NCI-H2196 (cell line): ENCODE measurements around the gene MEF2A.

Experiments
- DNase-seq: peaks from one replicate; lab custom pipeline; 2025; ENCODE audit not compliant: unreplicated experiment; lab: John Stamatoyannopoulos, UW

MEF2A gene

DNA sequence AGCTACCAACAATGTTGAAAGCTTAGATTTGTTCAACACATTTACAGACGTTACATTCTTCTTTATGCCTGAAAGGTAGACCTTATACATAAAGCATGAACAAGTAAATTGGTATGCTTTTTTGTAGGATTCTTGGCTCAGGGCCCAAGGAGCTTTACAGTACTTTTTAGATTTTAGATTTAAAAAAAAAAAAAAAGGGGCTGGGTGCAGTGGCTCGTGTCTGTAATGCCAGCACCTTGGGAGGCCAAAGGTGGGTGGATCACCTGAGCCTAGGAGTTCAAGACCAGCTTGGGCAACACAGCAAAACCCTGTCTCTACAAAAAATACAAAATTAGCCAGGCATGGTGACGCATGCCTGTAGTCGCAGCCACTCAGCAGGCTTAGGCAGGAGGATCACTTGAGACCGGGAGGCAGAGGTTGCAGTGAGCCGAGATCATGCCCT, 39.7 kb downstream of the MEF2A start:
- DNase-seq, result no peak

DNA sequence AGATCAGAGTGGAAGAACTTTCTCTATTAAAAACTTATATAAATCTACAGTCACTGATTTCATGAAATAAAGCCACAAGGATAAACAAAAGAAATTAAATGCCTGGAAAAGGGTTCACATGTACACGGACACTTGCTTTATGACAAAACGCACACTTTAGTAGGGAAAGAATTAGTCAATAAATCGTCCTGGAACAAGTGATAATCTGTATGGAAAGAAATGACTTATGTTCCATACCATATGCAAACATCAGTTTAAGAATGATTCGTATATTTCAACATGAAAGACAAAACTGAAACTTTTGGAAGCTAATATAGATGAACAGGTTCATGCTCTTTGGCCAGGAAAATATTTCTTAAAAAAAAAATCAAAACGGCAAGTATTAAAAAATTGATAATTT, 40.2 kb downstream of the MEF2A start:
- DNase-seq, result no peak

DNA sequence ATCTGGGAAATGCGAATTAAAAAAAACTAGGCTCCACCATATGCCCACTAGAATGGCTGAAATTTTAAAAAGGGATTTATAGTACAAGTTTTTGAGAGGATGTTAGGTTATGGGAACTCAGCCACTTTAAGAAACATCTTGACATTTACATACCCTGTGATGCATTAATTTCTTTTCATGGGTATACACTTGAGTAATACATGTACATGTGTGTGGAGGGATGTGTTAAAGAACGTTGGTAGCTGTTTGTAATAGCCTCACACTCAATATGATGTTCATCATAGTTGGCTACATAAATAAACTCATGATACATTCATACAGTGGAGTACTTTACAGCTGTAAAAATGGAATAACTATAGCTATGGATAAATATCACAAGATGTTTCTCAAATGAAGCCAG, 40.9 kb downstream of the MEF2A start:
- no peak for DNase-seq

DNA sequence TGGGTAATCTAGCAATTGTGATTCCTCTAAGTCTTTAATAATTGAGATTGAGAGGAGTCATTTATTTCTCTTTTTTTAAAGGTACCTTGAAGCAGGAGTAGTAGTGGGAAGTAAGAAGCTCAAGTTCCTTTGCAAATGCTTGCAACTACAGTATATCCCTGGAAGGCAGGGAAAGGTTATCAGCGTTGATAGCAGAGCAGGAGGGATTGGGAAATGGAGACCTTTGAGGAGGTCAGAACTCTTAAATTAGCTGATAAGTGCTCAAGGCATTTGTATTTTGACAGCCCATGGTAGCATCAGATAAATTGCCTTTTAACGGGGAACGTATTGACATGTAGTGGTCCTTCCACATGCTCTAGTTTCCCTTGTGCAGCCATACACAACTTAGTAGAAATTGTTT, 47.7 kb downstream of the MEF2A start:
- DNase-seq, result no peak

DNA sequence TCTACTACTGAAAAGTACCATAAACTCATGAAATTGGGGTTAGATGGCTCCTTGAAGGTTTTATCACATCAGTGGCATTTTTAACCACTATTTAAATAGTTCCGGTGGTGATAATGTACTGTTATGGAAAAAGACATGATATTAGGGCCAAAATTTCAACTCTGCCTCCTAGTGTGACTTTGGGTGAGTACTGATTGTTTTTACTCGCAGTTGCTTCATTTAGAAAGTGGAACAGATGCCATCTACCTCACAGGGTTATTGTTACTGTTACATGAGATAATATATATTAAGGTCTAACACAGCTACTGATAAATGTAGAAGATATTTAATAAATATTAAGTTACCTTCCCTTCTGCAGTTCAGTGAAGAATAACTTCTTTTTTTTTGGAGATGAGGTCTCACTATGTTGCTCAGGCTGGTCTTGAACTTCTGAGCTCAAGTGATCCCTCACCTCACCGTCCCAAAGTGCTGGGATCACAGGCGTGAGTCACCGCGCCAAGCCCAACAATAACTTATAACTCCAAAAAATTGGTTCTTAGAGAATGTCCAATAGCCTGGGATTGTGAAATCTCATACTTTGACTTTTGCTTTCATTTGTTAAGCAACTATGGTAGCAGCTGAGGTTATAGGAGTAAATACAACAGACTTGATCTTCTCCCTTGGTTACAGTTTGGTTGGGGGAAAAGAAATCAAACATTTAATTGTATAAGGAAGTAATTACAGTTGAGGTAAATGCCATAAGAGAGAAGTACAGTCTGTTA, 48.3 kb downstream of the MEF2A start:
- DNase-seq, result no peak

DNA sequence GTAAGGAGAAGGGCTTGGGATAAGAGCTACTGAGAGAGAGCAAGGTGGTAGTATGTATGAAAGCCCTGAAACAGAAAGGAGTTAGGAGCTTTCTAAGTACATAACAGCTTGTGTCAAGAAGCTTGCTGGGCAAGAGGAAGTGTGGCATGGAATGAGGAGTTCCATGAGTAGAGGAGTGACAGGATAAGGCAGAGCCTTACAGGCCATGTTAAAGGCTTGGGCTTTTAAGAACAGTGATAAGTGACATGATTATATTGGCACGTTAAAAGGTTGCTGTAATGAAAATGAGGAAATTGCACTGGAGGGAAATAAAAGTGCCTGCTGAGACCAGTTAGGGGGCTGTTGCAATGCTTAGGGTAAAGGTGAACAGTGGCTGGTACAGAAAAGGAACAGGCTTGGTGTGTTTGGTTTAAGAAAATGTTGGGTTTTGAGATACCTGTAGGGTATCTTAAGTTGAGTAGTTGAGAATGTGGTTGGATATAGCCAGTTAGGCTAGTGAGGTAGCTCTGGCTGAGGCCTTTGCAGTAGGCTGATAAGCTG, 49.0 kb downstream of the MEF2A start:
- no peak for DNase-seq

DNA sequence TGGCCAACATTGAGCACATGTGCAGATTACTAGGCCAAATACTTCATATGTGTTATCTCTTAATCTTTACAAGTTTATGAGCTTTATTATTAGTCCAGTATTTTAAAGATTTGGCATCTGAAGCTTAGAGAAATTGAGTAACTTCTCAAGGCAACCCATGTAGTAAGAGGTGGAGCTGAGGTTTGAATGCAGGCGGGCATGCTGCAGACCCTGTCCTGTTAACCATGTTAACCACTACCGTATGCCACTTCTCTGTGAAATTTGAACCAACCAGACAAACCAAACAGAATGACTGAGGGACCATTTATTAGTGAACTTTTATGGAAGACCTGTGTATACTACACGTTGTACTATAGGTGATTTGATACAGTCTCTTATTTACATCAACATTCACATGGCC, 49.7 kb downstream of the MEF2A start:
- no peak for DNase-seq

DNA sequence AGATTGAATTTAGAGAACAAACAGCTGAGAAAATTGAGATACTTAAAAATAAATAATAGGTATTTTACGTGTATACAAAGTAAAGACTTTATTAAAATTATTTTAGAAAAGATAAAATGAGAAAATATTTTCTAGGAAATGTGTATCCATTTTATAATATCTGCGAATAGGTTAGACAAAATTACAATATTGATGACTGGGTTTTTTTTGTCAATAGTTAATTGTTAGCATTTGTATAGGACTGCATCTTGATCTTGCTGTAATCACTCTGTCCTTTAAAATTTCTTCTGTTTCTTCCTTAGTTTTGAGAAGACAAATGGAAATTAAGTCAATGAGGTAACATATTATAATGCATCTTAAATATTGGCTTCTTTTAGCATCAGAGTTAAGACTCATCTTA, 50.3 kb downstream of the MEF2A start:
- no peak for DNase-seq

DNA sequence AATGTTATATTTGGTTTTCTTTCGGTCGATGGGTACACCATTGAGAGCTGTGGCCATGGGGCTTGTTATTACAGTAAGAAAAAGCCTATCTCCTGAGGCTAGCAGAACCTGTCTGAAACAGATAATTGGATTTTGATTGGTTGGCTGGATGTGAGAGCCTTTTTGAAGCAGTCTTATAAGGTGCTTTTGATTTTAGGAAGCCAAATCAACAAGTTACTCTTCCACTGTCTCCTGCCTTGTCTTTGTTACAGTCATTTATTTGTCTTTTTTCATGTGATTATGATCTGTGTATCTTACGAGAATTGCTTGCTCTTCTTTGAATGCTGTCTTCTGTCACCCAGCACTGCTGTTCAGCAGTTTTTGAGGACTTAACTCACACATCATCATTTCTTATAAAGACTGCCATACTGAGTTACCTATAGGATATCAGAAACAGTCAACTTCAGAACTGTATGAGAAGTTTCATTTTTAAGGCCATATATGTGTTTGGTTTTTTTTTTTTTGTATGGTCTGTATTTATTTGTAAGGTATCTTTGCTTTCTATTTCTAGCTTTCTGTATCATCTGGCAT, 51.1 kb downstream of the MEF2A start:
- no peak for DNase-seq

DNA sequence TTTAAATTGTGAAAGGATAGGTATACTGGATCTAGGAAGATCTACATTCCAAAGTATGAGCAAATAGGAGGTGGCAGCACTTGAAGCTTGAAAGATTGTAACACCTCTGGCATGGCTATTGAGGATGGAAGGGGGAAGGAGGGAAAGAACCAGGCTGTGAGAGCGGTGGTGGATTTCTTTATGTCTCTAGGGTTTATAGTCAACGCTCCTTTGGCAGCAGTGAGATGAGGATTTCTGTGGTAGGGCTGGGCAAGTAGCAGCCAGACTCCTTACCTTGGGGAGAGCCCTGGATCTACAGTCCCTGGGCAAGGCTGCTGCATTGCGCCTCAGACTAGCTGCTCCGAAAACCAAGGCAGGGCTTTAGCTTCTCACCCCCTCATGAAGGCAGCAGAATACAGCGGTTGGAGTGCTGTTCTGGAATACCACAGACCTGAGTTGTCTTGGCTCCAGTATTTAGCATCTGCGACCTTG, 53.2 kb downstream of the MEF2A start:
- DNase-seq, result no peak

DNA sequence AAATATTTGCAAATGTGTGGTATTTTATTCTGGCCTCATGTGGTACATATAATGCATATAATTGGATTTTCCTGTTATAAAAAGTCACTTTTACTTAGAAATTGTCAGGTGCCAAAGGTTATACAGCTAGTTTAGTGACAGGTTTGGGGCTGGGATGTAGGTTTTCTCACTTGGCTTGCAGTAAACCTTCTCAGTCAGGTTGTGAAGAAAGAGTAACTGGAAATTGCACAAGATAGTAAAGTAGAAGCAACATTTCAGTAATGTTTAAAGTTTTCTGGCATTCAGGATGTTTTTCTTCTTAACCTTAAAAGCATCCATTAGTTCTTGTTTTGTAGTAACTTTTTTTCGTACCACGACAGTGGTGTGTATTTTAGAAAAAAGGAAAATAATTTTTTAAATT, 53.9 kb downstream of the MEF2A start:
- DNase-seq, result no peak

DNA sequence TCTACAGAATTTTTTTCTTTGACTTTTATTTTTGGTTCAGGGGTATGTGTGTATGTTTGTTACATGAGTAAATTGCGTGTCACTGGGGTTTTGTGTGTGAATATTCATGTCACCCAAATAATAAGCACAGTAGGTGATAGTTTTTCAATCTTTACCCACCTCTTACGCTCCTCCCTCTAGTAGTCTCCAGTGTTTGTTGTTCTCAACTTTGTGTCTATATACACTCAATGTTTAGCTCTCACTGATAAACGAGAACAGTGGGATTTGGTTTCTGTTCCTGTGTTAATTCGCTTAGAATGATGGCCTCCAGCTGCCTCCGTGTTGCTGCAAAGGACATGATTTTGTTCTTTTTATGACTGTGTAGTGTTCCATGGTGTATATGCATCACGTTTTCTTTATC, 54.4 kb downstream of the MEF2A start:
- DNase-seq, result no peak

DNA sequence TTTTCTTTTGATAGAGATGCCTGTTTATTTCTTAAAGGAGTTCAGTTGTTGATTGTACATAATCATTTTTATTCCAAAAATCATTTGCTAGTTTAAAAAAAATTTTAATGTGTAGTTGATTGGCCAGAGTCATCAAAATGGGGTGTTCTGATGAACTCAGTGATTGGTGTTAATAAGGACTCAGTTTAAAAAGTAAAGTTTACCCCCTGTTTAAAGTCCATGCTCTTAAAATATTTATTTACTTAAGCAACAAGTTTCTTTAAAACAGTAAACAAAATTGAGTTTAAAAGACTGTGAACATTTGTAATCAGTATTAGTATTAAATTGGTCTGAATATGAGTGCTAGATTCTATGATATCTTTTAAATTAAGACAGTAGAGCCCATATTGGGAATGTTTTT, 56.0 kb downstream of the MEF2A start:
- no peak for DNase-seq

DNA sequence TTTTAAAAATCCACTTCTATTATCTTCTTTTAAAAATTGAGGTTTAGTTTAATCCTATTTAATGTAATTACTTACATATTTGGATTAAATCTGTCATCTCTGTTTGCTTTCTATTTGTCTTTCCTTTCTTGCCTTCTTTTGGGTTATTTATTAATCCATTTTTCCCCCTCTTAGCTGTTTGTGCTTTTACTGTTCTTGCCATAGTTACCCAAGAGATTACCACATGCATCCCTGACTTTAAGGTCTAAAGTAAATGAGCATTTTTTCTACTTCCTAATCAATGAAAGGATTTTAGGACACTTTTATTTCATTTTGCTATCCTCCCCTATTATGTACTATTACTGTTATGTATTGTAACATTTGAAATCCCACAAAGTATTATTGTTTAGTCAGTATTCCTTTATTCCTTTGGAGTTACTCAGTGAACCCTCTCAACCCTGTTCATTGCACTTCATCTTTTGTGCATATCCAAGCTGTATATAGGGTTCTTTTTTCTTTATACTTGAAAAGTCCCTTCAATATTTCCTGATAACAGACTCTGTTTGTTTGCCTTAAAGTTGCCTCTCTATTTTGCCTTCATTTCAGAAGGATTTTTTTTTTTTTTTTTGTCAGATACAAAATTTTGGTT, 62.7 kb downstream of the MEF2A start:
- DNase-seq, result no peak

DNA sequence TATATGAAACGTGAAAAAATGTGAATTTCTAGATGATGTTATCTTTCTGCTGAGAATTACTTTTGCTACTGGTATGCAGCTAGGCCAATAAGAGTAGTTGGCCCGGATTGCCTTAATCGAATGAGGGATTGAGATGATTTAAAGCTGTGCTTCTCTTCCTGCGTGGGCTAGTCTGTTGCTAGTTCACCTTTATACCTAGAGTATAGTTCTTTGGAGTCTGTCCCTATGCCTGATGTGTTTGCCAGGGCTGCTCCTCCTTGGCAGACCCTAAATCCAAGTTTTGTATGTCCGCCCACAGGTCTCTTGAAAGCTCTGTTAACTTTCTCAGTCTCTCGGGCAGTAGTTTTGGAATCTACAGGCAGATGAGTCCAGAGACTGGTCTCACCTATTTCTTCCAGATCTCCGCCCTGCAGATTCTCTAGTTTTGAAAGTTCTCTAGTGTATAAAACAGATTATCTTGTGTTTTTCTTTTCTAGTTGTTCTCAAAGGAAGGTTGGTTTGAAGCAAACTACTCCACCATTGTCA, 64.9 kb downstream of the MEF2A start:
- DNase-seq, result no peak

DNA sequence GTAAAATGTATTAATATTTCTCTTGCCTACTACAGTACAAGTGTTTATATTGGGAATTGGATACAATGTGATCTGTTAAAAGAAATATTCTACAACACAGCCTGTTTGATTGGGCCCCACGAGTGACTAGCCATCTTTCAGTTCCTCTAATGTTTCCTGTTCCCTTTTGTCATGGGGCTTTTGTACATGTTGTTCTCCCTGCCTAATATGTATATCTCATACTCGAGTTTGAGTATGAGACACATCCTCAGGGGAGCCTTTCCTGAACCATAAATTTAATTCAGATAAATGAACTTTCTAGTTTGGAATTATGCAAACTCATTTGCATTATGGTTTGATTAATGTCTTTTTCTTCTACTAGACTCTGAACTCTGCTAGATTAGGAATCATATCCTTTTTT, 65.5 kb downstream of the MEF2A start:
- no peak for DNase-seq

DNA sequence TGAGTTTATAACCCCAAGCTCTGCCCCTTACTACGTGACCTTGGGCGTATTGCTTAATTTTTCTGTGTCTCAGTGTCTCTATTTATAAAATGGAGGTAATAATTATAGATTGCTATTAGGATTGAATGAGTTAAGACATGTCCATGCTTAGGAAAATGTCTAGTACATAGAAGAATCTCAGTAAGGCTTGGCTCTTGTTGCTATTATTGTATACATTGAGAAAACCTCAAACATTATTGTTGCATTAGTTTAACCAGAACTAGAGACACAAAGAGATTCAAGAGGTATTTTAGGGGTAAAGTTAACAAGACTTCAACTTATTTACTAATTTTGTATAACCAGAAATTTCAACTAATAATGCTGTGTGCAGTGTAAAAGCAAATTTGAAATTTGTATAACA, 66.7 kb downstream of the MEF2A start:
- no peak for DNase-seq

DNA sequence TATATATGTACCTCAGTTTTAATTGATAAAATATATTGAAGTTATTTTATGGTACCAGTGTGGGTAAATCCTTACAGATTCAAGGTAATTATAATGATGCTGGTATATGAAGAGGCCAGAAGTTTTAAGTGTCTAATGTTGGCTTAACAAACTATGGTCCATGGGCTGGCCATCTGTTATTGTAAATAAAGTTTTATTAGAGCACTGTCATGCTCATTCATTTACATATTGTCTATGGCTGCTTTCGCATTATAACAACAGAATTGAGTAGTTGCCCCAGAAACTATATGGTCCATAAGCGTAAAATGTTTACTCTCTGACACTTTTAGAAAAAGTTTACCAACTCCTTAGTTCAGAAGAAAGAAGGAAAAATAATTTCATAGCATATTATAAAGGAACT, 67.9 kb downstream of the MEF2A start:
- DNase-seq, result no peak

DNA sequence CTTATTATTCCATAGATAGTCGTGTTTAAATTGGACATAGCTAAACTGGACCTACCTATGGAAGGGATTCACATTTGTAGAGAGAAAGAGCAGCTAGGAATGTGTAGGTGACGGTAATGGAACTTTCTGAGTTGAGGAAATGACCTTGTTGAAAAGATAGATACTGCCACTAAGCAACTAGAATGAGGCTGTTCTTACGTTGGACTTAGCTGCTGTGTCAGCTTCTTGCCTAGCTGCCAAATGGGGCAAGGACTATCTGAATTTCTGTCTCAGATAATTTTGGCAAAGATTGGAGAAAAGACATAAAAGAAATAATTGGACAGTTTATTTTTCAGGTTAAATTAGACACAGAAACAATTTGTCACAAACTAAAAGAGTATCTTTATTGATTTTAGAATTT, 68.8 kb downstream of the MEF2A start:
- no peak for DNase-seq

DNA sequence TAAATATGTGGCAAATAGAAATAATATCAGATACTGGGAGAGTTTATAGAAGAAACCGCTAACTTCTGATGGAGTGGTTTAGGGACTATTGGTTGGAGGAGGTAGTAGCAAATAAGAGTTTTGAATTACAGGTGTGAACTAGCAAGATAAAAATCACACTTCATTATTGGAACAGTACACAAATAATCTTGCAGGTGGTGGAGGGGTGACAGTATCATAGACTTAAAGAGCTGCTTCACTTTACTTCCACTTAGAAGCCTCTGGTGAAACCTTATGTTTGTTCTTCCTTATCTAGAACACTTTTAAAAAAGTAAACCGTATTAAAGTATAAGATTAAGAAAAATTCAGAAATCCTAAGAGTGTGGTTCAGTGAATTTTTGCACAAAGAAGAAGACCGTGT, 69.4 kb downstream of the MEF2A start:
- no peak for DNase-seq

DNA sequence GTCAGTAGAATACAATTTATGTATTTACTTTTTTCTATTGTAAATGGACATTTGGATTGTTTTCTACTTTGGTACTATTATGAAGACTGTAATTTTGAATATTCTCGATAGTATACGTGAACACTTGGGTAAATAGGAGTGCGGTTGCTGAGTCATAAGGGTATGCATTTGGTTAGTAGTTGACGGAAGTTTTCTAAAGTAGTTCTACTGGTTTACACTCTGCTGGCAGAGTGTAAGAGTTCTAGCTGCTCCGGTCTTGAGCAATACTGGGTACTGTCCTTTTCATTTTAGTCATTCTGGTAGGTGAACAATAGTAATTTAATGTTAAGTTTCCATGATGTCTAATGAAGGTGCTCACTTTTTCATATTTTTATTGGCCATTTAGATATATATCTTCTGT, 70.0 kb downstream of the MEF2A start:
- no peak for DNase-seq
